HepG2 (cell line): Measurements from ENCODE around the gene KLHL36. TPM values are rescaled to one million over a fixed set of nuclear protein-coding genes. Genes with fewer than 3 reads are reported as not detected.

Experiments used
- ATAC-seq: fragments of 200-7000 bp; cut with Tn5 transposase; 3 replicates; pipeline ENCODE4 v1.9.1; 2020; ENCODE audit warnings: mild to moderate bottlenecking, moderate library complexity
- BruUV-seq: library from RNA; stranded (reverse); fragments of 400-500 nt; replicated peaks from 2 replicates; lab custom pipeline; 2021; lab: Mats Ljungman, UMichigan
- CTCF ChIA-PET: fragments of 300-600 bp; formaldehyde crosslinking; extraction: SDS; loops from one replicate; lab custom pipeline; 2021; ENCODE audit warnings: low total read pairs, inconsistent platforms, low intra/inter-chr PET ratio; lab: Yijun Ruan, JAX
- POLR2A ChIA-PET: fragments of 350-600 bp; sonication (Branson Sonifier 250); formaldehyde crosslinking; loops from one replicate; lab custom pipeline; 2020; ENCODE audit warnings: antibody characterized with exemption, inconsistent platforms; lab: Yijun Ruan, JAX
- DNase-seq: peaks from one replicate; pipeline ENCODE4 v3.0.0-alpha.2; 2015; ENCODE audit warnings: low spot score
- FAIRE-seq: peaks from 3 replicates; lab custom pipeline; 2011; peaks lifted over from hg19 to GRCh38; lab: Jason Lieb, UNC
- H2AFZ ChIP-seq: one replicate; pipeline ENCODE4 v1.6.1; 2011; ENCODE audit warnings: low read length, inconsistent platforms
- H3K27ac ChIP-seq: fragments of 300-600 bp; 3 replicates; pipeline ENCODE4 v1.8.0; 2011; ENCODE audit warnings: mixed run types, mild to moderate bottlenecking, mixed read lengths, low read length, inconsistent platforms; ENCODE audit not compliant: insufficient read depth; ENCODE audit errors: extremely low read length
- H3K27me3 ChIP-seq, 2 experiments: fragments of 200-600 bp in 1 of 2; 2 replicates in 1 of 2; 3 replicates in 1 of 2; pipeline versions ENCODE4 v1.6.0 to v1.8.0; 2011; ENCODE audit warnings: low read length in 2 of 2, mild to moderate bottlenecking in 2 of 2, moderate library complexity in 2 of 2, inconsistent platforms in 1 of 2; ENCODE audit not compliant: insufficient read depth in 2 of 2, control insufficient read depth in 1 of 2
- H3K36me3 ChIP-seq, 2 experiments: fragments of 200-600 bp in 1 of 2; replicated peaks in 1 of 2; 2 replicates in 1 of 2; 3 replicates in 1 of 2; pipeline versions ENCODE4 v1.5.1 to v1.8.0; 2011; ENCODE audit warnings: low read length in 2 of 2, inconsistent platforms in 1 of 2; ENCODE audit not compliant: insufficient read depth in 2 of 2, control insufficient read depth in 1 of 2
- H3K4me1 ChIP-seq: 2 replicates; pipeline ENCODE4 v1.5.1; 2012; ENCODE audit warnings: low read length, inconsistent platforms; ENCODE audit not compliant: insufficient read depth
- H3K4me2 ChIP-seq: 2 replicates; pipeline ENCODE4 v1.6.0; 2011; ENCODE audit warnings: low read depth, low read length, inconsistent platforms
- H3K4me3 ChIP-seq, 3 experiments: fragments of 200-600 bp in 1 of 3; sonication (generic), shearing (Covaris generic) in 1 of 3; replicated peaks in 1 of 3; 2 replicates each; pipeline ENCODE4 v1.5.1; 2011 to 2016; ENCODE audit warnings: low read length in 3 of 3, inconsistent platforms in 2 of 3, low read depth in 2 of 3, mild to moderate bottlenecking in 2 of 3, control low read depth in 1 of 3, mixed read lengths in 1 of 3; ENCODE audit not compliant: insufficient read depth in 1 of 3
- H3K79me2 ChIP-seq: one replicate; pipeline ENCODE4 v1.6.1; 2011; ENCODE audit warnings: low read length, inconsistent platforms; ENCODE audit not compliant: insufficient read depth
- H3K9ac ChIP-seq: 2 replicates; pipeline ENCODE4 v1.6.0; 2011; ENCODE audit warnings: mild to moderate bottlenecking, low read depth, low read length, inconsistent platforms; ENCODE audit not compliant: insufficient read depth
- H3K9me3 ChIP-seq: 2 replicates; pipeline ENCODE4 v1.5.1; 2012; ENCODE audit warnings: mild to moderate bottlenecking, low read length
- H4K20me1 ChIP-seq: 2 replicates; pipeline ENCODE4 v1.6.0; 2011; ENCODE audit warnings: inconsistent platforms, mild to moderate bottlenecking, low read length, moderate library complexity; ENCODE audit not compliant: insufficient read depth
- LCORL ChIP-seq, 2 experiments: fragments of 450-650 bp in 1 of 2; sonication (generic) in 1 of 2; formaldehyde crosslinking in 1 of 2; IDR thresholded peaks; 2 replicates each; pipeline versions ENCODE4 v1.5.0 to v1.6.1; 2017 to 2020; ENCODE audit warnings: antibody characterized with exemption in 1 of 2, missing genetic modification reagents in 1 of 2
- ZNF281 ChIP-seq: sonication (generic); formaldehyde crosslinking; IDR thresholded peaks from 2 replicates; pipeline ENCODE4 v1.4.0; 2020; ENCODE audit warnings: missing genetic modification reagents, borderline replicate concordance
- ZNF737 ChIP-seq: sonication (generic); formaldehyde crosslinking; IDR thresholded peaks from 2 replicates; pipeline ENCODE4 v1.5.0; 2020; ENCODE audit warnings: missing genetic modification reagents, mild to moderate bottlenecking, borderline replicate concordance
- WGBS: methylation state at CpG from one replicate; pipeline ENCODE4 v1.1.6; 2017; ENCODE audit warnings: low lambda C conversion rate; 5-methylcytosine and 5-hydroxymethylcytosine counted together
- in situ Hi-C: cut with HindIII; loops from 2 replicates; pipeline ENCODE4 v1.10.0; 2017; ENCODE audit warnings: low pct_unique_long_range_greater_than_20kb; ENCODE audit not compliant: extremely low pct_ligation_motif_present
- intact Hi-C: fragments of 100-400 bp; cut with micrococcal nuclease; formaldehyde crosslinking; loops from one replicate; pipeline ENCODE4 v1.10.0; 2022; ENCODE audit not compliant: unreplicated experiment
- polyA plus RNA-seq, 8 experiments: library from polyadenylated mRNA; depleted of rRNA in 3 of 8; stranded (reverse) in 7 of 8; unstranded in 1 of 8; fragments of >200 nt; fragmentation: Illumina TruSeq in 4 of 8; extraction: Trizol in 4 of 8; gene quantifications; 2 replicates each; pipeline versions ENCODE4 v1.2.1 to v1.2.3, GENCODE V29; 2011 to 2016; ENCODE audit warnings: low read depth in 4 of 8, missing spikeins in 1 of 8, mixed read lengths in 1 of 8; ENCODE audit not compliant: insufficient read depth in 1 of 8
- total RNA-seq, 5 experiments: library from RNA; depleted of rRNA; stranded (reverse); fragments of >200 nt; fragmentation: Illumina TruSeq; extraction: Trizol; gene quantifications; 2 replicates each; pipeline ENCODE4 v1.2.3, GENCODE V29; 2016; ENCODE audit warnings: low read depth in 1 of 5

KLHL36 gene
- total and polyA plus RNA-seq, 2 of the 13 experiments (the other 11 are each of a cell fraction or from before 2014, with no cell fraction given) = 24.3 to 26.0 TPM

- intact Hi-C loops = no loop called here
- Histone ChIP-seq H3K36me3 (no peaks in the 10 kb centered on the region; a peak in 1 of 5 replicates), H3K4me3 (no peak overlapping the region), H3K9me3 (0 out of 2 replicates have a peak, but pooled peaks cover 5% of the 10 kb centered on the region), H3K9ac (no peak overlapping the region), H3K27ac (no peak overlapping the region), H3K4me1 (peaks cover 43% of the 10 kb centered on the region), H2AFZ (no peak overlapping the region), H3K79me2 (no peaks in the 10 kb centered on the region), H4K20me1 (no peaks in the 10 kb centered on the region), H3K27me3 (no peaks in the 10 kb centered on the region), H3K4me2 (no peak overlapping the region)
- 0 out of 2 replicates have a peak, but pooled peaks have one; percentile 27 for TF ChIP-seq ZNF281
- no peak for TF ChIP-seq ZNF737
- in situ Hi-C loops = no loop called here
- POLR2A ChIA-PET = no interaction called here
- FAIRE-seq = no peak
- CTCF ChIA-PET = no interaction called here
- no peak for DNase-seq
- ATAC-seq = no peak
- WGBS = 78% methylated on average over 9 of the region's 9 CpGs
- BruUV-seq = no TSS peak
Observed at GRCh38 chr16:84604477-84605013, 43.8 kb upstream of the KLHL36 start.

- TF ChIP-seq LCORL (IDR thresholded peaks at IDR 0.05) (no peak), LCORL (CRISPR knock-in tag; IDR thresholded peaks at IDR 0.05) (no peak)
- ChIA-PET POLR2A (no interaction called here), CTCF (no interaction called here)
- H3K27me3 ChIP-seq = no peaks in the 10 kb centered on the region
- peaks cover 35% of the 10 kb centered on the region for H3K4me1 ChIP-seq
- H3K4me2 ChIP-seq = no peak overlapping the region
- no peak overlapping the region for H2AFZ ChIP-seq
- ATAC-seq (no peak), FAIRE-seq (no peak), DNase-seq (no peak)
- no TSS peak for BruUV-seq
- no peak overlapping the region for H3K4me3 ChIP-seq
- in situ Hi-C loops = no loop called here
- H3K27ac ChIP-seq = no peak overlapping the region
- intact Hi-C loops = no loop called here
- H3K36me3 ChIP-seq = no peaks in the 10 kb centered on the region; a peak in 1 of 5 replicates
- H3K79me2 ChIP-seq = no peaks in the 10 kb centered on the region
- 92% methylated on average over 6 of the region's 6 CpGs for WGBS
- H3K9me3 ChIP-seq = 0 out of 2 replicates have a peak, but pooled peaks cover 5% of the 10 kb centered on the region
- H4K20me1 ChIP-seq = no peaks in the 10 kb centered on the region
- no peak overlapping the region for H3K9ac ChIP-seq
Observed at GRCh38 chr16:84605339-84605848, 42.9 kb upstream of the KLHL36 start.
